ENCODE data around the gene EPHA8.

Gene EPHA8

GRCh38 chr1:22594396-22594795 is 31.1 kb downstream of the EPHA8 start:
- DNase-seq, result no peak

- no peak for DNase-seq
These were observed 31.8 kb downstream of the EPHA8 start for GRCh38 chr1:22595108-22595507.

GRCh38 chr1:22597301-22597965 is 34.1 kb downstream of the EPHA8 start:
- no peak for DNase-seq

GRCh38 chr1:22597996-22598395 is 34.7 kb downstream of the EPHA8 start:
- no peak for DNase-seq

GRCh38 chr1:22598736-22599135 is 35.4 kb downstream of the EPHA8 start:
- DNase-seq, result no peak

- peak in 1 of 14 donors; percentile 20 for DNase-seq
These were observed 37.0 kb downstream of the EPHA8 start for GRCh38 chr1:22600071-22600816.

GRCh38 chr1:22600817-22601605 is 37.7 kb downstream of the EPHA8 start:
- DNase-seq, result no peak

GRCh38 chr1:22601610-22602009 is 38.3 kb downstream of the EPHA8 start:
- DNase-seq, result no peak

- DNase-seq, result no peak
These were observed 38.9 kb downstream of the EPHA8 start for GRCh38 chr1:22602060-22602740.

GRCh38 chr1:22606161-22606560 is 42.9 kb downstream of the EPHA8 start:
- no peak for DNase-seq

GRCh38 chr1:22607154-22607553 is 43.9 kb downstream of the EPHA8 start:
- no peak for DNase-seq

GRCh38 chr1:22608361-22608760 is 45.1 kb downstream of the EPHA8 start:
- DNase-seq, result no peak

- no peak for DNase-seq
These were observed 46.0 kb downstream of the EPHA8 start for GRCh38 chr1:22609291-22609690.

GRCh38 chr1:22611530-22611947 is 48.2 kb downstream of the EPHA8 start:
- DNase-seq, result peak in 2 of 14 donors; percentile 2 to 4

GRCh38 chr1:22612671-22613571 is 49.6 kb downstream of the EPHA8 start:
- DNase-seq, result peak in 1 of 14 donors; percentile 49

- no peak for DNase-seq
These were observed 50.3 kb downstream of the EPHA8 start for GRCh38 chr1:22613572-22613918.

GRCh38 chr1:22613951-22614350 is 50.7 kb downstream of the EPHA8 start:
- no peak for DNase-seq

GRCh38 chr1:22615886-22616285 is 52.6 kb downstream of the EPHA8 start:
- no peak for DNase-seq

- DNase-seq, result no peak
These were observed 53.3 kb downstream of the EPHA8 start for GRCh38 chr1:22616571-22616970.

- no peak for DNase-seq
These were observed 54.8 kb downstream of the EPHA8 start for GRCh38 chr1:22618056-22618455.

- no peak for DNase-seq
These were observed 56.0 kb downstream of the EPHA8 start for GRCh38 chr1:22619252-22619651.

GRCh38 chr1:22619798-22620197 is 56.5 kb downstream of the EPHA8 start:
- no peak for DNase-seq

Data from C1 segment of cervical spinal cord (tissue), 14 donors.